ENCODE results near the gene PRSS2. TPM values are rescaled to one million over a fixed set of nuclear protein-coding genes. Genes with fewer than 3 reads are reported as not detected.

PRSS2 gene
- total RNA-seq (not detected), polyA plus RNA-seq (under 1 TPM in 1 of 2 donors, not detected in 1; 0.21 TPM)

DNA sequence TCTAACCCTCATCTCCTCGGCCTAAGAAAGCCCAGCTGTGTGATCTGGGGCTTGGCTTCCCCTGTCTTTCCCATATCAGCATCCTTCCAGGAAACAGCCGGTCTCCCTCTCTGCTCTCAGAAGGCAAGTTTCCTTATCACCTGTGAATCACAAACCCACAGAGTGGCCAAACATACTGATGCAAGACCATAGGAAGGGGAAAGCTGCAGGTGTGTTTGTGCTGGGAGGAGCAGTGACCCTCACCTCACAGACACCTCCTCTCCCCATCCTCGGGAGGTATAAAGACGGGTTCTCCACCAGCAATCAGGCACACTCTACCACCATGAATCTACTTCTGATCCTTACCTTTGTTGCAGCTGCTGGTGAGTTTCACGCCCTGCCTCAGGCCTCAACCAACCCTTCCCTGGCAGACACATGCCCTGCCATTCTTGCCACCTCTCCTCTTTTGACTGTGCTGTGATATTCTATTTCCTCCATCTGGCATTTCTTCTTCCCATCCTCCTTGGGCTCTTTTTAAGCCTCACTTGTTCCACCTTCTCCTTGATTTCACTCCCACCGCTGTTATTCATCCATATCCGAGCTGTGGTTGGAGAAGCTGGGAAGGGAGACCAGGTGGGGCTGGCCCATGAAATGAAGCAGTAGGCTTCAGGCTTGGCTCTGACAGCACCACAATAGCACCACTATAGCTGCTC, at the start of gene PRSS2:
PRSS2 (plus strand) TSS at position 310 of the 692 bp plus-strand sequence; CDS start at position 323, 13 bp downstream.
- H3K27ac ChIP-seq (ENCODE audit: low read depth in 1 of 2, low read length in 2 of 2): no peak within 1 kb of the TSS
- no peaks in the 10 kb centered on the region for H3K4me1 ChIP-seq (ENCODE audit: control insufficient read depth in 4 of 4, insufficient read depth in 4 of 4, low read length in 3 of 4)
- no peaks in the 10 kb centered on the region for H3K9me3 ChIP-seq (ENCODE audit: control insufficient read depth in 4 of 4, low read length in 3 of 4)
- no peak within 1 kb of the TSS for H3K9ac ChIP-seq (ENCODE audit: low read depth in 1 of 2, low read length in 2 of 2)
- 48% methylated on average over 7 of the region's 7 CpGs for WGBS
- no peaks in the 10 kb centered on the region for H3K36me3 ChIP-seq (ENCODE audit: control insufficient read depth in 4 of 4, insufficient read depth in 3 of 4, low read depth in 1 of 4, low read length in 3 of 4)
- H3K27me3 ChIP-seq (ENCODE audit: control insufficient read depth in 4 of 4, insufficient read depth in 4 of 4, low read length in 3 of 4): no peaks in the 10 kb centered on the region
- TF ChIP-seq ZBTB33 (IDR thresholded peaks at IDR 0.05) (no peak), TAF1 (conservative IDR thresholded peaks at IDR 0.05) (no peak), CTCF (IDR thresholded peaks at IDR 0.05; ENCODE audit: low read depth, low read length, missing input control) (no peak), GABPA (IDR thresholded peaks at IDR 0.05 in 1 of 2, conservative IDR thresholded peaks at IDR 0.05 in 1 of 2) (no peak), RAD21 (IDR thresholded peaks at IDR 0.05) (no peak), EGR1 (IDR thresholded peaks at IDR 0.05; ENCODE audit: low read depth in 2 of 2) (no peak), RXRA (IDR thresholded peaks at IDR 0.05) (no peak), NR2F2 (IDR thresholded peaks at IDR 0.05) (no peak), SP1 (IDR thresholded peaks at IDR 0.05) (no peak), HNF4A (conservative IDR thresholded peaks at IDR 0.05) (no peak), REST (IDR thresholded peaks at IDR 0.05) (no peak), YY1 (IDR thresholded peaks at IDR 0.05) (no peak), JUND (IDR thresholded peaks at IDR 0.05) (no peak), MAX (IDR thresholded peaks at IDR 0.05) (no peak), FOXA1 (IDR thresholded peaks at IDR 0.05) (no peak), FOXA2 (IDR thresholded peaks at IDR 0.05) (no peak), HNF4G (IDR thresholded peaks at IDR 0.05) (no peak)
- TF ChIP-seq, protein P1, sequence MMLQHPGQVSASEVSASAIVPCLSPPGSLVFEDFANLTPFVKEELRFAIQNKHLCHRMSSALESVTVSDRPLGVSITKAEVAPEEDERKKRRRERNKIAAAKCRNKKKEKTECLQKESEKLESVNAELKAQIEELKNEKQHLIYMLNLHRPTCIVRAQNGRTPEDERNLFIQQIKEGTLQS (IDR thresholded peaks at IDR 0.05): no peak
- no peak for DNase-seq (ENCODE audit: low spot score)
- no peak within 1 kb of the TSS for H3K4me3 ChIP-seq (ENCODE audit: low read depth in 1 of 3, low read length in 3 of 3)
